Mononuclear cell (primary cell): ENCODE data around the gene DDX41. TPM values are rescaled to one million over a fixed set of nuclear protein-coding genes. Genes with fewer than 3 reads are reported as not detected.
"Not testable (repeated sequence)": the region's sequence is repeated elsewhere in the genome, so short reads cannot be mapped to it uniquely, and the experiment has no call there.

Experiments
- H3K27me3 ChIP-seq: 2 replicates; pipeline ENCODE4 v1.6.0; 2011; ENCODE audit warnings: low read length, control low read depth; ENCODE audit not compliant: insufficient read depth
- H3K4me1 ChIP-seq: 2 replicates; pipeline ENCODE4 v1.5.1; 2011; ENCODE audit warnings: mild to moderate bottlenecking, low read length, control low read depth; ENCODE audit not compliant: insufficient read depth
- H3K4me3 ChIP-seq: 2 replicates; pipeline ENCODE4 v1.5.1; 2011; ENCODE audit warnings: mild to moderate bottlenecking, low read length, moderate library complexity
- H3K9me3 ChIP-seq: 2 replicates; pipeline ENCODE4 v1.5.1; 2011; ENCODE audit warnings: low read depth, mild to moderate bottlenecking, control low read depth, low read length
- total RNA-seq: library from RNA; depleted of rRNA; stranded (reverse); fragments of >200 nt; gene quantifications from one replicate; pipeline ENCODE4 v1.2.3, GENCODE V29; 2012

The DDX41 gene
- total RNA-seq, 1 donor, result 33.4 TPM

DNA sequence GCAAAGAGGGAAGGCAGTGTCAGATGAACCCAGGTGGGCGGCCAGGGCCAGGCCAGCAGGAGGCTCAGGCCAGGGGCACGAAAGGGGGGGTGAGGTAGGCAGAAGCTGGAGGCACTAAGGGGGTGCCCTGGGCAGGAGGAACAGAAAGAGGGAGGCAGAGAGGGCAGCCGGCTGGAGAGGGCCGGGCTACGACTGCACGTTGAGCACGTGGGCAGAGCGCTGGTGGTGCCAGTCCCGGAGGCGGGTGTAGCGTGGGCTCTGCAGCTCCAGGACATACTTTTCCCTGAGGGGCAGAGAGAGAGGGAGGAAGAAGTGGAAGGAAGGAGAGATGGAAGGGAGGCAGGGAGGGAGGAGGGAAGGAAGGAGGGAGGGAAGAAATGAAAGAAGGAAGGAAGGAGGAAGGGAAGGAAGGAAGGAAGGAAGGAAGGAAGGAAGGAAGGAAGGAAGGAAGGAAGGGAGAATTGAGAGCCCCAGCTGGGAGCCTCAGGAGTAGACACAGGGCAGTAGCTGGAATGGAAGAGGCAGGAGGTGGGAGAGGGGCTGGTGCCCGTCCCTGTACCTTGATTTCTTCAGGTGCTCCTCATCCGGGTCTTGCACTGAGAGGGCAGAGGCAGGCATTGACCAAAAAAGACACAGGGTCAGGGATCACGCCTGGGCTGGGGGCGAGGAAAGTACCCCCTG, 26.3 kb downstream of the DDX41 start:
- H3K27me3 ChIP-seq, result no peaks in the 10 kb centered on the region
- H3K9me3 ChIP-seq, result no peaks in the 10 kb centered on the region
- H3K4me3 ChIP-seq, result no peak overlapping the region
- peaks cover 37% of the 10 kb centered on the region for H3K4me1 ChIP-seq

- no peaks in the 10 kb centered on the region for H3K27me3 ChIP-seq
- no peak overlapping the region for H3K4me3 ChIP-seq
- H3K4me1 ChIP-seq, result peaks cover 24% of the 10 kb centered on the region
- H3K9me3 ChIP-seq, result no peaks in the 10 kb centered on the region
These were observed 27.5 kb downstream of the DDX41 start for GRCh38 chr5:177489119-177489716.

- Histone ChIP-seq H3K4me3 (no peak overlapping the region), H3K27me3 (no peaks in the 10 kb centered on the region), H3K4me1 (peaks cover 12% of the 10 kb centered on the region), H3K9me3 (no peaks in the 10 kb centered on the region)
These were observed 28.8 kb downstream of the DDX41 start for GRCh38 chr5:177487975-177488374.

GRCh38 chr5:177487144-177487543, 29.6 kb downstream of the DDX41 start:
- Histone ChIP-seq H3K9me3 (no peaks in the 10 kb centered on the region), H3K27me3 (no peaks in the 10 kb centered on the region), H3K4me3 (no peak overlapping the region), H3K4me1 (peaks cover 8% of the 10 kb centered on the region)

DNA sequence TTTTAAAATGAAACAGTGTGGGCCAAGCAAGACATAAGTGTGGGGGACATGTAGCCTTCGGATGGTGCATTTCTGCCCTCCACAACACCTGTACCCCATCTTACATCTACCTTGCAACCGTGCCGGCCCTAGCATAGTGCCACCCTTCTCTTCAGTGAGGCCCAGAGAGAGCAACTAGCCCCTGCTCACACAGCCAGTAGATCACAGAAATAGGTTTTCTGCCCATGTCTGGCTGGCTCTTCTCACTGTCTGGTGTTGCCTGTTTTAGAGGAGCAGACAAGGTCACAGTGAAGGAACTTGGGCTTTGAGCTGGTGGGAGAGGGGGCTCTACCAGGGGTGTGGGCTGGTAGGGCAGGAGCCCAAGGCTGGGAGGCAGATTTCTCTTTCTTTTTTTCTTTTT, 30.5 kb downstream of the DDX41 start:
- no peaks in the 10 kb centered on the region for H3K27me3 ChIP-seq
- no peak overlapping the region for H3K4me3 ChIP-seq
- peaks cover 7% of the 10 kb centered on the region for H3K4me1 ChIP-seq
- H3K9me3 ChIP-seq, result no peaks in the 10 kb centered on the region

DNA sequence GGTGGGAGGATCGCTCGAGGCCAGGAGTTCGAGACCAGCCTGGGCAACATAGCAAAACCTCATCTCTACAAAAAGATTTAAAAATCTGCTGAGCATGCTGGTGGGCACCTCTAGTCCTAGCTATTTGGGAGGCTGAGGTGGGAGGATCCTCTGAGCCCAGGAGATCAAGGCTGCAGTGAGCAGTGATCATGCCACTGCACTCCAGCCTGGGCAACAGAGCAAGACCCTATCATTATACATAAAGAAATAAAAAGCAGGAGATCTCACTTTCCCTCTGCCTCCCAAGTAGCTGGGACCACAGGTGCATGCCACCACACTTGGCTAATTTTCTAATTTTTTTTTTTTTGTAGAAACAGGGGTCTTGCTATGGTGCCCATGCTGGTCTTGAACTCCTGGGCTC, 31.0 kb downstream of the DDX41 start:
- H3K4me1 ChIP-seq, H3K27me3 ChIP-seq, H3K9me3 ChIP-seq, H3K4me3 ChIP-seq: not testable (repeated sequence)

DNA sequence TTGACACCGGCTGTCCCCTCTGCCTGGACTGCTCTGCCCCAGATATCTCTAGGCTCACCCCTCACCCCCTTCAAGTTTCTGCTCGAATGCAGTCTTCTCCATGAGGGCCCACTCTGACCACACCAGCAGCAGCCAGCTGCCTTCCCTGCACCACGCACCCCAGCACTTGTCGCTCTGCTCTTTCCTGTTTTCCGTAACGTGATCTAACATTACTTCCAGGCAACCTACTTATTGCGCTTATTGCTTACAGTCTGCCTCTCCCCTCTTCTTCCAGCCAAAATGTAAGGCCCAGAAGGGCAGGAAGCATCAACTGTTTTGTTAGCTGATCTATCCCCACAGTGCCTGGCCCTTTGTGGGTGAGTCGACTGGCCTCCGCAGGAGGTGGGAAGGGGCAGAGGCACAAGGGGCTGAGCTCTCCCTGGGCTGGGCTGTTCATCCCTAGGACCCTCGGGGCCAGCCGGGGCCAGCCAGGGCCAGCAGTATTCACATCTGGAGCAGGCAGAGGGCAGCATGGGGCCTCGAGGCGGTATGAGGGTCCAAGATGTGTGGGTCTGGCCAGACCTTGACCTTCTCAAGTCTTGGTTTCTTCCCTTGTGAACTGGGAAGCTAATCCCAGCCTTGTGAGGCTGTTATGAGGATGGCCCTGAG, 31.7 kb downstream of the DDX41 start:
- no peaks in the 10 kb centered on the region for H3K9me3 ChIP-seq
- no peaks in the 10 kb centered on the region for H3K27me3 ChIP-seq
- peaks cover 5% of the 10 kb centered on the region for H3K4me1 ChIP-seq
- no peak overlapping the region for H3K4me3 ChIP-seq

DNA sequence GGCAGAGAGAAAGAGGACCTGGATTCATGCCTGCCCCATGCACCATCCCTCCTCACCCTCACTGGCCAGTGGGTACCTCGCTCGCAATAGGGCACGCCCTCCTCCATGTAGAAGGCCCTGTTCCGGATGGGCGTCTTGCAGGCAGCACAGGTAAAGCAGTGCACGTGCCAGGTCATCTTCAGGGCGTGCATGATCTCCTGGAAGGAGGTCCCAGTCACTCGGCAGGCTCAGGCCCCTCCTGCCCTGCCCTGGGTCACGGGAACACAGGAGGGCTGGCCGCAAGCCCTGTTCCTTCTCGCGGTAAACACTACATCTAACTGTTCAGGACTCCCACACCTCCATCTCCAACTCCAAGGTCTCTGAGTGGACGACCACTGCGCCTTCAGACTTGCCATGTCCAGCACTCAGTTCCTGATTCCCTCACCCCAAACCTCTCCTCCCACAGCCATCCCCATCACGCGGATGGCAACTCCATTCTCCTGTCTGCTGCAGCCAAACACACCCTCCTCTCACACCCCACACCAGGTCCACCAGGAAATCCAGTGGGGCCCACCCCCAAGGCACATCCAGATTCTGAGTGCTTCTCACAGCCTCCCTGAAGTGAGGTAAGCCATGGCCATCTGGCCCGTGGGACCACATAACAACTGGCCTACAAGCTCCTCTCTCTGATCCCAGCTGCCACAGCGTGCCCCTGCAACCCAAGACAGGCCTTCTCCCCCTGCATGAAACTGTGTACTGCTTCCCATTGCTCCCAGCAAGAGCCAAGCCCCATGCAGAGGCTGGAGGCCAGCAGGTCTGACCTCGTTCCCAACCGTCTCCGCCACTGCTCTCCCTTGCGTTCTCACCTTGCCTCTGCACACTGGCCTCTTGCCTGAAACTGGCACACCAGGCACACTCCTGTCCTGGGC, 32.5 kb downstream of the DDX41 start:
- peaks cover 13% of the 10 kb centered on the region for H3K4me1 ChIP-seq
- no peaks in the 10 kb centered on the region for H3K9me3 ChIP-seq
- no peak overlapping the region for H3K4me3 ChIP-seq
- H3K27me3 ChIP-seq, result no peaks in the 10 kb centered on the region

- Histone ChIP-seq H3K4me3 (no peak overlapping the region), H3K4me1 (peaks cover 25% of the 10 kb centered on the region), H3K9me3 (no peaks in the 10 kb centered on the region), H3K27me3 (no peaks in the 10 kb centered on the region)
These were observed 33.7 kb downstream of the DDX41 start for GRCh38 chr5:177483042-177483441.

GRCh38 chr5:177482359-177482795, 34.4 kb downstream of the DDX41 start:
- Histone ChIP-seq H3K4me3 (no peak overlapping the region), H3K9me3 (no peaks in the 10 kb centered on the region), H3K27me3 (no peaks in the 10 kb centered on the region), H3K4me1 (peaks cover 31% of the 10 kb centered on the region)

- Histone ChIP-seq H3K4me3 (no peak overlapping the region), H3K27me3 (no peaks in the 10 kb centered on the region), H3K4me1 (peaks cover 41% of the 10 kb centered on the region), H3K9me3 (no peaks in the 10 kb centered on the region)
These were observed 37.0 kb downstream of the DDX41 start for GRCh38 chr5:177479774-177480173.

DNA sequence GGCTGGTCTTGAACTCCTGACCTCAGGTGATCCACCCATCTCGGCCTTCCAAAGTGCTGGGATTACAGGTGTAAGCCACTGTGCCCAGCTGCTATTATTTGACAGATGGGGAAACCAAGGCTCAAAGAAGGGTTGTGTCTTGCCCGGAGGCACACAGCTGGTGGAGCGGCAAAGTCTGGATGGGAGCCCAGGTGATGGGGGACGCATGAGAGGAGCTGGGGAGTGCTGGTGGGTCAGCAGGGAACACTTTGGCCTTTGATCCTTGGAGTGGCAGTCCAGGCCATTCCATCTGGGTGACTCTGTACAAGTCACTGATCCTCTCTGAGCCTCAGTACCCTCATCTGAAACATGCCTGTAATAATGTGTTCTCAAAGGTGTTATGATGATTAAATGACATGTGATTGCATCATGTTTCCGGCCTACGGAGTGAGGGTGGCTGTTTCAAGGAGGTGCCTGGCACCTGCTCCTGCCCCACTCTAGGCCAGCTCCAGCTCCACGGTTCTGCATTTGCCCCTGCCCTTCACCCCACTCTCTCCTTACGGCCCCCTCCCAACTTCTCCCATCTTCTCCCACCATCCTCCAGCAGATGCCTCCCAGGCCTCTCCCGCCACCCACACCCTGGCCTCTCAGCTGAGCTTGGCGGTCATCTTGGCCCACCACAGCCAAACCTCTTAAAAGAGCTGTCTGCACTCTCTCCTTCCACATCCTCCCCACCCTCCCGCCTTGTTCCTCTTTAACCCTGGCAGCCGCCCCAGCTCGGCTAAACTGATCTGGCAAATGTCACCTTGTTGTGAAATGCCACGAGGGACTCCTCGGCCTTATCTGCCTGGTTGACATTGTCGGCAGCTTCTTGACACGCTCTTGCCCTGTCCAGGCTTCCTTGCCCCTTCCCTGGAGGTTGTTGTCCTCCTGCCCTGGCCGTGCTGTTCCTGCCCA, 37.8 kb downstream of the DDX41 start:
- Histone ChIP-seq H3K4me3 (no peak overlapping the region), H3K9me3 (no peaks in the 10 kb centered on the region), H3K27me3 (peaks cover 5% of the 10 kb centered on the region), H3K4me1 (peaks cover 42% of the 10 kb centered on the region)

- no peak overlapping the region for H3K4me3 ChIP-seq
- H3K9me3 ChIP-seq, result no peaks in the 10 kb centered on the region
- H3K4me1 ChIP-seq, result peaks cover 42% of the 10 kb centered on the region
- H3K27me3 ChIP-seq, result peaks cover 6% of the 10 kb centered on the region
These were observed 38.9 kb downstream of the DDX41 start for GRCh38 chr5:177477701-177478477.
